Hepatocyte (in vitro differentiated cells): ENCODE results near the gene RRAGA. TPM values are rescaled to one million over a fixed set of nuclear protein-coding genes. Genes with fewer than 3 reads are reported as not detected.

Experiments used
- DNase-seq: peaks from one replicate; pipeline ENCODE4 v3.0.0-alpha.2; 2016; ENCODE audit warnings: low spot score
- H2AFZ ChIP-seq: fragments of 200-600 bp; sonication (generic); 2 replicates; pipeline ENCODE4 v1.6.0; 2016; ENCODE audit warnings: antibody characterized with exemption, mild to moderate bottlenecking
- H3K27ac ChIP-seq: fragments of 200-600 bp; sonication (generic); 2 replicates; pipeline ENCODE4 v1.5.1; 2016; ENCODE audit warnings: mild to moderate bottlenecking
- H3K27me3 ChIP-seq: fragments of 200-600 bp; sonication (generic); 2 replicates; pipeline ENCODE4 v1.6.1; 2016
- H3K36me3 ChIP-seq: fragments of 200-600 bp; sonication (generic); replicated peaks from 2 replicates; pipeline ENCODE4 v1.5.1; 2016; ENCODE audit warnings: low read depth; ENCODE audit not compliant: insufficient read depth
- H3K4me1 ChIP-seq: fragments of 200-600 bp; sonication (generic); 2 replicates; pipeline ENCODE4 v1.5.1; 2016; ENCODE audit warnings: mild to moderate bottlenecking, moderate library complexity; ENCODE audit not compliant: insufficient read depth
- H3K4me2 ChIP-seq: fragments of 200-600 bp; sonication (generic); 2 replicates; pipeline ENCODE4 v1.6.0; 2016
- H3K4me3 ChIP-seq: fragments of 200-600 bp; sonication (generic); 2 replicates; pipeline ENCODE4 v1.5.1; 2016; ENCODE audit warnings: mild to moderate bottlenecking
- H3K79me2 ChIP-seq: fragments of 200-600 bp; sonication (generic); 2 replicates; pipeline ENCODE4 v1.6.0; 2017; ENCODE audit warnings: mild to moderate bottlenecking
- H3K9me2 ChIP-seq: fragments of 200-600 bp; sonication (generic); replicated peaks from 2 replicates; pipeline ENCODE4 v1.6.0; 2017; ENCODE audit warnings: mild to moderate bottlenecking; ENCODE audit not compliant: insufficient read depth
- H3K9me3 ChIP-seq: fragments of 200-600 bp; sonication (generic); 2 replicates; pipeline ENCODE4 v1.5.1; 2016; ENCODE audit warnings: low read depth, mild to moderate bottlenecking
- H4K20me1 ChIP-seq: fragments of 200-600 bp; sonication (generic); 2 replicates; pipeline ENCODE4 v1.6.0; 2016; ENCODE audit warnings: mild to moderate bottlenecking; ENCODE audit not compliant: insufficient read depth, poor library complexity, severe bottlenecking
- CTCF ChIP-seq: fragments of 200-600 bp; sonication (generic); IDR thresholded peaks from 2 replicates; pipeline ENCODE4 v1.5.1; 2016; ENCODE audit warnings: antibody characterized with exemption, mild to moderate bottlenecking; ENCODE audit not compliant: poor library complexity
- EZH2 ChIP-seq: fragments of 200-600 bp; sonication (generic); IDR thresholded peaks from 2 replicates; pipeline ENCODE4 v1.6.1; 2016; ENCODE audit warnings: antibody characterized with exemption, mild to moderate bottlenecking, borderline replicate concordance
- EZH2phosphoT487 ChIP-seq: fragments of 200-600 bp; sonication (generic); IDR thresholded peaks from one replicate; pipeline ENCODE4 v1.6.1; 2018; ENCODE audit warnings: antibody characterized with exemption, mild to moderate bottlenecking, low read depth, moderate library complexity; ENCODE audit not compliant: unreplicated experiment, severe bottlenecking
- WGBS: methylation state at CpG from one replicate; pipeline ENCODE4 v1.1.6; 2016; ENCODE audit warnings: low lambda C conversion rate; ENCODE audit errors: missing lambda C conversion rate; 5-methylcytosine and 5-hydroxymethylcytosine counted together
- polyA plus RNA-seq: library from polyadenylated mRNA; unstranded; fragments of >200 nt; fragmentation: Nextera tagmentation; extraction: Ambion mirVana; gene quantifications from 2 replicates; pipeline ENCODE4 v1.2.1, GENCODE V29; 2016
- total RNA-seq: library from RNA; depleted of rRNA; stranded (reverse); fragments of >200 nt; gene quantifications from 2 replicates; pipeline ENCODE4 v1.2.3, GENCODE V29; 2014

RRAGA gene
- total and polyA plus RNA-seq, 2 experiments from 2014 or later, result 63.8 to 147 TPM

DNA sequence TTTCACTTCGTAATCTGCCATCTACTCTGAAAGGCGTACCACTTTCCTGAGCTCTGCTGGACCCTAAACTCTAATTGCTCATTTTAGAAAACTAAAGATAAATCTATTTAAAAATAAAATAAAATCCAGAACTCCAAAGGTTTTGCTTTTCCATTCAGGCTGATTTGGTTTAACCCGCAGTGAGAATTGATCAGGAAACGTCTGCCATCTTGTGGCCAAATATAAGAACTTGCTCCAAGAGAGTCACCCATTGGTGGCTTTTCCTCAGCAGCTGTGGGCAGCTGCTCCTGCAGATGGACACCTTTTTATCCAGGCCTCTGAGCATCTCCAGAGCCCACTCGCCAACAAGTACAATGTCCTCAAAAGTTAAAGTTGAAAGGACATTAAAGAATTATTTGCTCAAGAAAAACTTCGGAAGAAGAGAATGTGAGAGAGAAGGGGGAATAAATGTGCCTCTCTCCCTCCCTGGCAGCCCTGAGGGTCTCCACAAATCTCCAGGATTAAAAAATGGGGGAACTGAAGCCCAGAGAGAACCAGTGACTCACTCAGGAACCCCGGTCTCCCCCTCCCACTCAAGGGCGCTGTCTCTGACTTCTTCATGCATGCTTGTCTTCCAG lies 20.3 kb upstream of the RRAGA start:
- DNase-seq, result peak; percentile 81

DNA sequence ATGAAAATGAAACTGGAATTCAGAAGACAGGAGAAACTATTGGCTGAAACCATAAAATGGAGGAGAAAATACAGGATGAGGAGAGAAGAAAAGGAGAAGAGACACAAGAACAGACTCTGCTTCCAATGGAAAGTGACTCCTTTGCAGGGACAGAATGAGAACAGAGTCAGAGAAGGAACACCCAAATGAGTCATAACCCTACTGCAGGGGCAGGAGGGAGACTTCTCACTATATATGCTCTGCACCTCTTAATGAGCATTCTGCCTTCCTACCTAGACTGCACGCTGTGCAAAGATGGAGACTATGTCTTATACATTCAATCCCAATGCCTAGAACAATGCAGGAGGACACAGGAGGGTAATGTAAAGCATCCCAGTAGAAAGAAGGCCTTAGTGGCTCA lies 18.3 kb upstream of the RRAGA start:
- no peak overlapping the region for H3K4me2 ChIP-seq
- H3K36me3 ChIP-seq, result no peaks in the 10 kb centered on the region
- H4K20me1 ChIP-seq, result no peaks in the 10 kb centered on the region
- no peaks in the 10 kb centered on the region for H3K9me3 ChIP-seq
- H3K9me2 ChIP-seq, result no peaks in the 10 kb centered on the region
- H2AFZ ChIP-seq, result no peak overlapping the region
- no peaks in the 10 kb centered on the region for H3K4me1 ChIP-seq
- no peaks in the 10 kb centered on the region for H3K27me3 ChIP-seq
- no peak for TF ChIP-seq CTCF
- no peak for TF ChIP-seq EZH2phosphoT487
- TF ChIP-seq EZH2, result no peak
- DNase-seq, result no peak
- no peak overlapping the region for H3K4me3 ChIP-seq
- no peak overlapping the region for H3K27ac ChIP-seq
- whole genome bisulfite sequencing, result 91% methylated on average over 1 of the region's 1 CpG
- H3K79me2 ChIP-seq, result no peaks in the 10 kb centered on the region

More for the DNA sequence above, 20.3 kb upstream of the RRAGA start:
- Histone ChIP-seq H3K4me1 (no peaks in the 10 kb centered on the region), H3K4me3 (no peak overlapping the region), H3K27ac (no peak overlapping the region), H4K20me1 (no peaks in the 10 kb centered on the region), H3K27me3 (no peaks in the 10 kb centered on the region), H2AFZ (no peak overlapping the region), H3K9me2 (no peaks in the 10 kb centered on the region), H3K79me2 (no peaks in the 10 kb centered on the region), H3K4me2 (peak overlapping the region; percentile 21), H3K9me3 (no peaks in the 10 kb centered on the region), H3K36me3 (no peaks in the 10 kb centered on the region)
- 22% methylated on average over 8 of the region's 8 CpGs for WGBS
- TF ChIP-seq CTCF, result peak; percentile 84
- TF ChIP-seq EZH2phosphoT487, result no peak

DNA sequence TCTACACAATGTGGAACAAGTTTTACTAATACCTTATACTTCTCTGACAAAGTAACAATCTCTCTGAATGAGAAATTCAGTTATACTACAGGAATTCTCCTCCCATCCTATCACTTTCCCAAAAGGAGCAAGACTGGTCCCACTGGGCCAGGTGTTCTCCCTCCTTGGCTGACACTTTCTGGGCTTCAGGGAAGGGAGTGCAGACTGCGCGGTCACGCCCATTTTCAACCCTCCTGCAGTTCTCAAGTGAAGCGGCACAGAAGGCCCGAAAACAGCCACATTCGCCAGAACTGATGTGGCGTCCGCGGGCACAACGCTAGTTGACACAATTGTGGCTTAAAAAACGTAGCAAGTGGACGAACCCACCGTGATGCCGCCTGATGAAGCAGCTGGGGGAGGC lies 16.8 kb upstream of the RRAGA start:
- no peaks in the 10 kb centered on the region for H3K4me1 ChIP-seq
- H3K79me2 ChIP-seq, result no peaks in the 10 kb centered on the region
- TF ChIP-seq EZH2phosphoT487 (no peak), EZH2 (no peak), CTCF (no peak)
- no peak overlapping the region for H3K4me2 ChIP-seq
- no peaks in the 10 kb centered on the region for H3K9me2 ChIP-seq
- no peaks in the 10 kb centered on the region for H3K36me3 ChIP-seq
- no peak overlapping the region for H3K4me3 ChIP-seq
- no peak for DNase-seq
- H2AFZ ChIP-seq, result no peak overlapping the region
- no peaks in the 10 kb centered on the region for H3K9me3 ChIP-seq
- no peak overlapping the region for H3K27ac ChIP-seq
- WGBS, result 97% methylated on average over 14 of the region's 14 CpGs
- H4K20me1 ChIP-seq, result no peaks in the 10 kb centered on the region
- H3K27me3 ChIP-seq, result no peaks in the 10 kb centered on the region

- TF ChIP-seq CTCF (no peak), EZH2phosphoT487 (no peak), EZH2 (no peak)
- Histone ChIP-seq H2AFZ (no peak within 1 kb of the TSS), H3K4me2 (no peak within 1 kb of the TSS), H3K27ac (no peak within 1 kb of the TSS), H3K4me1 (no peaks in the 10 kb centered on the region), H3K27me3 (no peaks in the 10 kb centered on the region), H3K79me2 (no peaks in the 10 kb centered on the region), H3K9me3 (no peaks in the 10 kb centered on the region), H3K4me3 (no peak within 1 kb of the TSS), H3K36me3 (no peaks in the 10 kb centered on the region), H3K9me2 (no peaks in the 10 kb centered on the region), H4K20me1 (no peaks in the 10 kb centered on the region)
- no peak for DNase-seq
- WGBS, result 95% methylated on average over 19 of the region's 20 CpGs
Measured at GRCh38 chr9:19033015-19033414, 16.2 kb upstream of the RRAGA start, which contains the start of gene SAXO1. TSS of gene SAXO1 (minus strand) at chr9:19033209. CDS start at chr9:19032908, 301 bp downstream.
